Body of pancreas (tissue), 4 donors: Measurements from ENCODE around the gene SHLD1.

ENCODE experiments used
- CTCF ChIP-seq, 7 experiments: fragments of 450-650 bp in 4 of 7; fragments of 200-600 bp in 3 of 7; sonication (generic) in 3 of 7; IDR thresholded peaks; one replicate each; pipeline ENCODE4 v1.5.1; 2016 to 2019; ENCODE audit warnings: antibody characterized with exemption in 7 of 7
- POLR2A ChIP-seq, 3 donors: fragments of 450-650 bp; IDR thresholded peaks; one replicate each; pipeline ENCODE4 v1.6.1; 2016; ENCODE audit warnings: antibody characterized with exemption in 3 of 3, mild to moderate bottlenecking in 2 of 3

- no peak for TF ChIP-seq CTCF (IDR thresholded peaks at IDR 0.05)
- TF ChIP-seq POLR2A (IDR thresholded peaks at IDR 0.05): no peak
These were observed 114.2 kb downstream of the SHLD1 start for GRCh38 chr20:5864428-5864827.
